ENCODE data around the gene LRR1. TPM values are rescaled to one million over a fixed set of nuclear protein-coding genes. Genes with fewer than 3 reads are reported as not detected.
A peak's percentile ranks its signal among the peaks of the same experiment; 100 is the strongest.

LRR1 gene
- total and polyA plus RNA-seq, 9 of the 15 experiments (the other 6 are each of a cell fraction or from before 2014, with no cell fraction given): 26.5 to 58.1 (median 31.8) TPM

- intact Hi-C loops (cut with micrococcal nuclease) (loop anchor here (1.0 to 5.0 kb wide), 4 partner anchors 54 to 218 kb away; partner anchors contain the start of genes KLHDC2, NEMF and POLE2), in situ Hi-C loops (cut with MboI) (loop anchor here (25.0 kb wide), 1 partner anchor 478 kb away; the partner anchor contains the start of gene VCPKMT)
- Histone ChIP-seq H4K20me1 (replicated peaks; ENCODE audit: control insufficient read depth, insufficient read depth, low read length) (no peaks in the 10 kb centered on the region), H3K9ac (ENCODE audit: insufficient read depth in 1 of 2, low read depth in 2 of 2, low read length in 2 of 2) (peak within 1 kb of the TSS; percentile 91 to 99), H3K79me2 (ENCODE audit: control insufficient read depth, insufficient read depth, low read length) (peaks cover 96% of the 10 kb centered on the region), H2AFZ (ENCODE audit: low read depth, low read length) (peak within 1 kb of the TSS; percentile 85), H3K4me2 (ENCODE audit: insufficient read depth, low read length) (peak within 1 kb of the TSS; percentile 92), H3K9me1 (ENCODE audit: control insufficient read depth, insufficient read depth, low read length) (no peaks in the 10 kb centered on the region), H3K4me1 (replicated peaks in 1 of 2; ENCODE audit: control insufficient read depth in 2 of 2, insufficient read depth in 2 of 2, low read length in 2 of 2) (peaks cover 8 to 20% of the 10 kb centered on the region in 2 experiments; a peak in 4 of 5 replicates), H3K4me3 (peak within 1 kb of the TSS; percentile 91), H3K36me3 (ENCODE audit: control insufficient read depth, insufficient read depth, low read length) (peaks cover 32% of the 10 kb centered on the region), H3K27ac (ENCODE audit: extremely low read depth, low read depth, low read length) (peak within 1 kb of the TSS; percentile 99), H3K9me3 (replicated peaks; ENCODE audit: control insufficient read depth, insufficient read depth, low read depth, low read length) (no peaks in the 10 kb centered on the region), H3K27me3 (ENCODE audit: control insufficient read depth in 2 of 2, insufficient read depth in 2 of 2, low read length in 2 of 2) (no peaks in the 10 kb centered on the region)
- CTCF ChIA-PET (ENCODE audit: low intra/inter-chr PET ratio): interaction anchor here (0.6 kb wide), 1 partner anchor 470 kb away, joined by 3 read pairs; no protein-coding TSS in a partner anchor
- peak; percentile 42 to 67 (median 48) for DNase-seq (ENCODE audit: extremely low read depth in 1 of 4, low spot score in 3 of 4)
- POLR2A ChIA-PET: interaction anchor here (0.5 to 3.4 kb wide), 14 partner anchors 9 to 1203 kb away, joined by 3 to 25 read pairs (median 4); partner anchors contain the start of genes KLHDC2, LRR1, MGAT2 and RPL36AL
- BruUV-seq (replicated peaks): TSS peak; percentile 50
- FAIRE-seq: no peak
- 2% methylated on average over 38 of the region's 80 CpGs for WGBS (ENCODE audit: insufficient coverage, low coverage, missing lambda C conversion rate)
- peak; percentile 54 for ATAC-seq
- peak; percentile 96 for TF ChIP-seq RFX1 (IDR thresholded peaks at IDR 0.05)
- no peak for TF ChIP-seq BRF1 (IDR thresholded peaks at IDR 0.05; ENCODE audit: borderline replicate concordance, extremely low read depth, insufficient read length)
- TF ChIP-seq MGA (IDR thresholded peaks at IDR 0.05): peak; percentile 84
- no peak for TF ChIP-seq GTF2A2 (tag; IDR thresholded peaks at IDR 0.05)
- 0 out of 2 replicates have a peak, but pooled peaks have one; percentile 12 for TF ChIP-seq USF2 (CRISPR knock-in tag; IDR thresholded peaks at IDR 0.05)
- peak; percentile 41 for TF ChIP-seq EP400 (IDR thresholded peaks at IDR 0.05)
- peak; percentile 26; the same call in 1 of the 2 replicates for TF ChIP-seq PHF8 (IDR thresholded peaks at IDR 0.05; ENCODE audit: borderline replicate concordance, low read length)
- peak; percentile 64; the same call in 1 of the 2 replicates for TF ChIP-seq L3MBTL2 (IDR thresholded peaks at IDR 0.05)
Measured at GRCh38 chr14:49634547-49635334, 36.0 kb downstream of the LRR1 start, which contains the start of gene DNAAF2. TSS of gene DNAAF2 (minus strand) at chr14:49635244. CDS start at chr14:49635149, 95 bp downstream.

Measured in K562 (cell line).